PFSK-1 (cell line): ENCODE measurements around the gene PCNX3.

ENCODE experiments used
- FOXP2 ChIP-seq: optimal IDR thresholded peaks from 2 replicates; pipeline ENCODE3; 2011; ENCODE audit warnings: borderline replicate concordance, control low read depth, inconsistent platforms; ENCODE audit not compliant: insufficient read depth; ENCODE audit errors: extremely low read length, extremely low read depth
- POLR2AphosphoS5 ChIP-seq: IDR thresholded peaks from 2 replicates; pipeline ENCODE4 v1.6.1; 2012; ENCODE audit warnings: low read depth, mild to moderate bottlenecking, control low read depth, low read length, moderate library complexity
- REST ChIP-seq, 2 experiments: IDR thresholded peaks; 2 replicates each; pipeline versions ENCODE4 v1.6.1 to v1.8.0; 2011 to 2012; ENCODE audit warnings: low read depth in 2 of 2, low read length in 2 of 2, control low read depth in 1 of 2, inconsistent platforms in 1 of 2, mild to moderate bottlenecking in 1 of 2, moderate library complexity in 1 of 2; ENCODE audit not compliant: insufficient read depth in 1 of 2
- SIN3A ChIP-seq: IDR thresholded peaks from 2 replicates; pipeline ENCODE4 v1.6.1; 2012; ENCODE audit warnings: mild to moderate bottlenecking, low read length, moderate library complexity, borderline replicate concordance; ENCODE audit not compliant: insufficient read depth
- TAF1 ChIP-seq: IDR thresholded peaks from 2 replicates; pipeline ENCODE4 v1.6.1; 2012; ENCODE audit warnings: low read length, control low read depth, borderline replicate concordance; ENCODE audit not compliant: insufficient read depth

Gene PCNX3

GRCh38 chr11:65611758-65612603 is 3.6 kb upstream of the PCNX3 start:
- no peak for TF ChIP-seq FOXP2
- TF ChIP-seq SIN3A = no peak
- TF ChIP-seq TAF1 = no peak
- no peak for TF ChIP-seq REST (IDR thresholded peaks at IDR 0.05; ENCODE audit: insufficient read depth in 1 of 2, low read depth in 2 of 2, low read length in 2 of 2)
- no peak; the same call in 1 of the 2 replicates for TF ChIP-seq POLR2AphosphoS5

- no peak for TF ChIP-seq REST (IDR thresholded peaks at IDR 0.05; ENCODE audit: insufficient read depth in 1 of 2, low read depth in 2 of 2, low read length in 2 of 2)
- TF ChIP-seq TAF1 = no peak
- no peak for TF ChIP-seq POLR2AphosphoS5
- no peak for TF ChIP-seq FOXP2
- no peak for TF ChIP-seq SIN3A
Measured at GRCh38 chr11:65612691-65613090, 2.9 kb upstream of the PCNX3 start.

GRCh38 chr11:65613091-65613928 is 2.3 kb upstream of the PCNX3 start:
- TF ChIP-seq SIN3A (0 out of 2 replicates have a peak, but pooled peaks have one; percentile 30), FOXP2 (no peak), REST (IDR thresholded peaks at IDR 0.05; ENCODE audit: insufficient read depth in 1 of 2, low read depth in 2 of 2, low read length in 2 of 2) (no peak), TAF1 (no peak), POLR2AphosphoS5 (no peak)

- TF ChIP-seq POLR2AphosphoS5 (0 out of 2 replicates have a peak, but pooled peaks have one; percentile 6), TAF1 (no peak), FOXP2 (no peak), SIN3A (no peak)
Measured at GRCh38 chr11:65615950-65616574, 486 bp downstream of the PCNX3 start.

GRCh38 chr11:65616575-65617001 is 1.0 kb downstream of the PCNX3 start:
- TF ChIP-seq SIN3A (0 out of 2 replicates have a peak, but pooled peaks have one; percentile 16), REST (IDR thresholded peaks at IDR 0.05; ENCODE audit: insufficient read depth in 1 of 2, low read depth in 2 of 2, low read length in 2 of 2) (no peak)
